Activated CD4-positive, alpha-beta T cell treated with anti-CD3 and anti-CD28 coated beads, Interleukin-2, amount 10 ng/mL, durations not matched to agents 24 days and 14 days (primary cell): ENCODE data around the gene ARHGAP31. TPM values are rescaled to one million over a fixed set of nuclear protein-coding genes. Genes with fewer than 3 reads are reported as not detected.
"Not testable (repeated sequence)": the region's sequence is repeated elsewhere in the genome, so short reads cannot be mapped to it uniquely, and the experiment has no call there.

Experiments
- DNase-seq: peaks from one replicate; pipeline ENCODE4 v3.0.0; 2022
- H3K27ac Mint-ChIP-seq: one replicate; pipeline ENCODE4 v1.8.0; 2022; ENCODE audit warnings: mild to moderate bottlenecking, mixed read lengths
- H3K27me3 Mint-ChIP-seq: one replicate; pipeline ENCODE4 v1.8.0; 2022; ENCODE audit warnings: mixed read lengths
- H3K36me3 Mint-ChIP-seq: one replicate; pipeline ENCODE4 v1.8.0; 2022; ENCODE audit warnings: low read depth, mild to moderate bottlenecking, mixed read lengths
- H3K4me1 Mint-ChIP-seq: one replicate; pipeline ENCODE4 v1.8.0; 2021; ENCODE audit warnings: mixed read lengths
- H3K4me3 Mint-ChIP-seq: one replicate; pipeline ENCODE4 v1.8.0; 2022; ENCODE audit warnings: mild to moderate bottlenecking, moderate library complexity, mixed read lengths
- H3K9me3 Mint-ChIP-seq: one replicate; pipeline ENCODE4 v1.8.0; 2021; ENCODE audit warnings: mixed read lengths
- intact Hi-C: fragments of 100-400 bp; cut with micrococcal nuclease; formaldehyde crosslinking; loops from one replicate; pipeline ENCODE4 v1.15.1; 2023
- total RNA-seq: library from RNA; stranded (reverse); gene quantifications from 2 replicates; pipeline ENCODE4 v1.2.3, GENCODE V29; 2022

ARHGAP31 gene
- total RNA-seq, 1 donor from 2014 or later: 11.0 TPM

DNA sequence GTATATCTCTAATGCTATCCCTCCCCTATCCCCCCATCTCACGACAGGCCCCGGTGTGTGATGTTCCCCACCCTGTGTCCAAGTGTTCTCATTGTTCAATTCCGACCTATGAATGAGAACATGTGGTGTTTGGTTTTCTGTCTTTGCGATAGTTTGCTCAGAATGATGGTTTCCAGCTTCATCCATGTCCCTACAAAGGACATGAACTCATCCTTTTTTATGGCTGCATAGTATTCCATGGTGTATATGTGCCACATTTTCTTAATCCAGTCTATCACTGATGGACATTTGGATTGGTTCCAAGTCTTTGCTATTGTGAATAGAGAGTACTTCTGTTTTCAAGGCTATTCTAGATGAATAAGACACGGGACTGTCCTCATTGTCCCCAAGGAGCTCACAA is 61.4 kb downstream of the ARHGAP31 start:
- H3K27ac Mint-ChIP-seq, H3K4me3 Mint-ChIP-seq, H3K9me3 Mint-ChIP-seq, H3K36me3 Mint-ChIP-seq, intact Hi-C loops, DNase-seq, H3K27me3 Mint-ChIP-seq: not testable (repeated sequence)
- peaks cover 17% of the 10 kb centered on the region for H3K4me1 Mint-ChIP-seq

DNA sequence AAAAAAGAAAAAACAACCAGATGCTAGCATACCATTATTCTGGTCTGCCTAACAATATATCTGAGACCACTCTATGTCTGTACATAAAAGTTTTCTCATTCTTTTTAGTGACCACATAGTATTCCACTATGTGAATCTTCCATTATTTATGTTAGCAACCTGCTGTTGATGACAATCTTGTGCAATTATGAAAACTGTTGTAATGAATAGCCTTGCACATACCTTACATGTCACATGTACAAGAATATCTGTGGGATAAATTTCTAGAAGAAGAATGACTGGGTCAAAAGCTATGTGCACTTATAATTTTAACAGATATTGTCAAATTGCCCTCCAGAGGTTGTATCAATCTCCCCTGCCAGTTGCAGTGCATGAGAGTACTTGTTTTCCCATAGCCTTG is 62.5 kb downstream of the ARHGAP31 start:
- no peaks in the 10 kb centered on the region for H3K36me3 Mint-ChIP-seq
- intact Hi-C loops: no loop called here
- H3K27ac Mint-ChIP-seq: no peak overlapping the region
- H3K27me3 Mint-ChIP-seq: peaks cover 3% of the 10 kb centered on the region
- DNase-seq: no peak
- no peaks in the 10 kb centered on the region for H3K9me3 Mint-ChIP-seq
- peaks cover 15% of the 10 kb centered on the region for H3K4me1 Mint-ChIP-seq
- H3K4me3 Mint-ChIP-seq: no peak overlapping the region

DNA sequence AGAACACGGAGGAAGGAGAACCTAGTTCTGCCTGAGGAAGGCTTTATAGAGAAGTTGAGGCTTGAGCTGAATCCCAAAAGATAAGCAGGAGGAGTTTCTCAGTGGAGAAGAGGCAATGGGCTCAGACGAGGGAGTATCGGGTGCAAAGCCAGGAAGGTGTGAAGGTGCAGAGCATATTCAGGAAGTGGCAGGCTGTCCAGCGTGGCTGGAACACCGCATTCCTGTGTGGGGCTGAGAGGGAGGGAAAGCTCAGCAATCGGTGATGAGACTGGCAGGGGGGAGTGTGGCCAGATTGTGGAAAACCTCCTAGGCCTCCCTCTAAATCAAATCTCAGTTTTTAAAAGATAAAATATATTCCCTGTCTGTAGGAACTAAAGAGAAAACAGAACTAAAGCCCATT is 63.0 kb downstream of the ARHGAP31 start:
- Mint-ChIP-seq H3K4me1 (peaks cover 11% of the 10 kb centered on the region), H3K4me3 (no peak overlapping the region), H3K36me3 (no peaks in the 10 kb centered on the region), H3K9me3 (no peaks in the 10 kb centered on the region), H3K27ac (no peak overlapping the region), H3K27me3 (peaks cover 3% of the 10 kb centered on the region)
- intact Hi-C loops: no loop called here
- DNase-seq: no peak

DNA sequence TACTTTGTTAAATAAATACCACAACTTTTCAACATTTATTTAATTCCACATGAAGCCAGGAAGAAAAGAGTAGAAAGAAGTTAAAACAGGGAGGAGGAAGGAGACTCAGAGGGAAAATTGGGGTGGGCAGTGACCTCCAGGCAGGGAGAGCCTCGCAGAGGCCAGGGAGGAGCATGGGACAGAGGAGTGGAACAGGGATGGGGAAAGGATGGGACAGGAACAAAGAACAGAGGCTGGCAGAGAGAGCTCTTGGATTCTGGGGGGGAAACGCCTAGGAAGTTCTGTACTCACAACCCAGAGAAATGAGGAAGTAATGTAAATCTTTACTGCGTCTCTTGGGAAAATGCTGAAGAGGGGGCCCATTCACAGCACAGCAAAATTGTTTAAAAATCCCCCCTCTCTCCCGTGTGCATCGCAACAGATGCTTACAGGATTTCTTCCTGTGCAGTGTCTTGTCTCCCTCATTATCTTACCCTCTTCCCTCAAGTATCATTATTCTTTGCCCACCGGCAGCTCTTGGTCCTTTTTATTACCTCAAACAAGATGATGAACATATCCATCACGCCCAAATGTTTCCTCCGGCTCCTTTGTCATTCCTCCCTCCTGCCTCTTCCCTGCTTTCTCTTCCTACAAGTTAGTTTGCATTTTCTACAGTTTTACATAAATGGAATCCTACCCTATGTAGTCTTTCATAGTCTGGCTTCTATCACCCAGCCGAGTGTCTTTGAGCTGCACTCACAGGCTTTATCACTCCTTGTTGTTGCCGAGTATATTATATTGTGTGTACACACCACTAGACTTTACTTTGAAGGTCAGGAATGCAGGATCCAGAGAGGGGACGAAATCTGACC is 65.5 kb downstream of the ARHGAP31 start:
- DNase-seq: no peak
- H3K4me1 Mint-ChIP-seq: no peaks in the 10 kb centered on the region
- no peaks in the 10 kb centered on the region for H3K36me3 Mint-ChIP-seq
- H3K4me3 Mint-ChIP-seq: no peak overlapping the region
- H3K9me3 Mint-ChIP-seq: no peaks in the 10 kb centered on the region
- peaks cover 3% of the 10 kb centered on the region for H3K27me3 Mint-ChIP-seq
- no peak overlapping the region for H3K27ac Mint-ChIP-seq
- intact Hi-C loops: no loop called here

DNA sequence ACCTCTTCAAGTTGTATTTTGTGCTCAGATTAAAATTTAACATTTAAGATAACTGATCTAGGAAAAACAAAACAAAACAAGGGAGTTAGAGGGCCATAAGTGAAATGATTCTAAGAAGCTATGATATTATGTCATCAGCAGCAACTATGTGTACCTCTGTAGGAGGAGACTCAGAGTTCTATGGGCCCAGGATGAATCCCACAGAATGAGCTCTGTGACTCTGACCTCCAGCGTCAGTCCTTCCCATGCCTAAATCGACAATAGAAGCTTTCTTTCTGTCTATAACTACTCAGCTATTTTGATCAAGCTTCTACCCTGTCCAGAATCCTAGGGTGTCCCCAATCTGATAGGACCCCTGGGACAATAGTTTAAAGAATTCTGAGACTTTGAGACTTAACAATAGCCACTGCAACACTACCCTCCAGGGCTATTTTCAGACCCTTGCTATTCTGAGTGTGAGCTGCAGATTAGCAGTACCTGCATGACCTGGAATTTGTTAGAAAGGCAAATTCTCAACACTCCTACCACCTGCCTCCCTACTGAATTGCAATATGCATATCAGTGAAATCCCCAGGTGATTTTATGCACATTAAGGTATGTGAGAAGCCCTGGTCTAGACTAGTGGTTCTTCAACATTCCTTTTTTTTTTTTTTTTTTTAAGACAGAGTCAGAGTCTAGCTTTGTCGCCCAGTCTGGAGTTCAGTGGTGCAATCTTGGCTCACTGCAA is 66.7 kb downstream of the ARHGAP31 start:
- DNase-seq: no peak
- no peaks in the 10 kb centered on the region for H3K36me3 Mint-ChIP-seq
- H3K27ac Mint-ChIP-seq: no peak overlapping the region
- H3K4me1 Mint-ChIP-seq: no peaks in the 10 kb centered on the region
- intact Hi-C loops: no loop called here
- H3K9me3 Mint-ChIP-seq: no peaks in the 10 kb centered on the region
- no peak overlapping the region for H3K4me3 Mint-ChIP-seq
- H3K27me3 Mint-ChIP-seq: peaks cover 3% of the 10 kb centered on the region

DNA sequence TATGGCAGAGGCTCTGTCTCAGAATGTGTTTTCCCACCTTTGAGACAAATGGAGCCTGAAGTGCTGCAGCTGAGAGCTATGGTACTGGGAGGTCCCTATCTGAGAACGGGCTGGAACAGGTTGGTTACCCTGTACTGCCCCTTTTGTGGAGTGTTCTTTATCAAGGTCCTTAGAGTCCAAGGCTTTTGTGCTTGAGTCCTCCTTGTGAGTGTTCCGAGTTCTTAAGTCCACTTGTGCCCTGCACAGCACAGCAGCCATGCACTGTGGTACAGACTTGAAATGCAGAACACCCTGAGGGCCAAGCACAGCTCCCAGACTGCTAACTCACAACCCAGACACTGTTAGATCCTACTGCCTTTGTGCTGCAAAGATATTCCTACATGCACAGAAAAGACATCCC is 67.8 kb downstream of the ARHGAP31 start:
- DNase-seq: no peak
- intact Hi-C loops: no loop called here

DNA sequence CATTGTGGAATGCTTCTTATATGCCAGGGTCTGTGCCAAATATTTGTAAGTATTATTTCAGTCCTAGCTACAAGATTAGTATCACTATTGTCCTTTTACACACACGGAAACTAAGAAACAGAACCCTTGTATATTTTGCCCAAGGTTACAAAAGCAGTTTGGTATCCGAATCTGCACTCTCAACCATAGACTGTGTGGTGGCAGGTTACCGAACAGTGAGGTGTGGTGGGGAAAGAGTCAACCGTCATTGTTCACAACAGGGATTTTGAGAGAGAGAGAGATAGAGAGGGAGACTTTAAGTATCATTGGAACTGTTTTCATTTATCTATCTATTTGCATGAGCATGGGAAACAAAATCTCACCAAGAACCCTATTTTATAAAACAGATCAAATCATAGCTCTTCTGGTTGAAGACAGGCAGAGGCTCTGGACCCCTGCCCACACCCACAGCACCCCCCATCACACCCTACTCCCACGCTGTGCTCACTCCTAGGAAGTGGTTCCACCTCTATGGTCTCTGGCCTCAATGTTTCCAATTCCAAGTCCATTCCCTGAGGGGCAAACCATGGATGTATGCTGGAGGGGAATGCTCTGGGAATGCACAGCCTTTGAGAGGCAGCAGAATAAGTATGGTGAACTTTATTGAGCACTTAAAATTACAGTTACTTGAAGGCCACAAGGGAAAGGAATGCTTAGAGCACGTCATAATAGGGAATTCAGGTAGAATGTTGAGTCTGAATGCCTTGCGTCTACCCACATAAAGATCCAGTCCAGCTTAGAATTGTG is 69.0 kb downstream of the ARHGAP31 start:
- H3K4me1 Mint-ChIP-seq: no peaks in the 10 kb centered on the region
- H3K27me3 Mint-ChIP-seq: no peaks in the 10 kb centered on the region
- H3K27ac Mint-ChIP-seq: no peak overlapping the region
- DNase-seq: no peak
- intact Hi-C loops: no loop called here
- no peaks in the 10 kb centered on the region for H3K9me3 Mint-ChIP-seq
- no peaks in the 10 kb centered on the region for H3K36me3 Mint-ChIP-seq
- no peak overlapping the region for H3K4me3 Mint-ChIP-seq

More for the DNA sequence above, 67.8 kb downstream of the ARHGAP31 start:
- H3K4me3 Mint-ChIP-seq: no peak overlapping the region
- H3K27me3 Mint-ChIP-seq: peaks cover 1% of the 10 kb centered on the region
- H3K27ac Mint-ChIP-seq: no peak overlapping the region
- H3K36me3 Mint-ChIP-seq: no peaks in the 10 kb centered on the region
- no peaks in the 10 kb centered on the region for H3K4me1 Mint-ChIP-seq
- H3K9me3 Mint-ChIP-seq: no peaks in the 10 kb centered on the region

DNA sequence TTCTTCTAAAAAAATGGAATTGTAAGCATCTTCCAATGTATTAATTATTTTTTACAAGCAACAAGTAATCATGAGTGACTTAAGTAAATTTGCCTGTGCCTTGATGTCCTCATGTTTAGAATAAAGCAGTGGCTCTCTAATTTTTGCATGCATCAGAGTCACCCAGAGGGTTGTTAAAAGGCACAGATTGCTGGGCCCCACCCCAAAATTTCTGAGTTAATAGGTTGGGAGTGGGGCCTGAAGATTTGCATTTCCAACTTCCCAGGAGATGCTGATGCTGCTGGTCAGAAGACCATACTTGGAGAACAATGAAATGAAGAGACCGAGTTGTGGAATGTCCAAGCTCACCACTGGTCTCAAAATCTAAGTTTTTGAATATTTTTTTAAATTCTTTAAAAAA is 70.2 kb downstream of the ARHGAP31 start:
- no peak overlapping the region for H3K27ac Mint-ChIP-seq

DNA sequence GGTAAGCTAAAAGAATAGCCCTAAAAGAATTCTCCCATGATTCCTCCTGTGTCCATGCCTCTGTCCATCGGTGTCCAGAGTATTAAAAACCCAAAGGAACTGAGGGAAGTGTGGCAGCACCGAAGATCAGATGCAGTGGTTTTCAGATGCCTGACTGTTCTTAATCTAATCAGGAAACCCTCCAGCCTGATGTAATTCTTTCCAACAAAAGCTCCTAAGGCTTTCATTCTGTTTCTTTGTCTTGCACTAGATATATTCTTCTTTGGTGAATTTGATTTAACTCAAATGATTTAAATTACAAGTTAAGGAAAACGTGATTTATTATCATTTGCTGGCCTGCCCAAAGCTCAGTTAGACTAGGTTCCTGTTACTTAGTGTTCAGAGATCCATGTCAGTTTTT is 71.2 kb downstream of the ARHGAP31 start:
- intact Hi-C loops: no loop called here
- Mint-ChIP-seq H3K9me3 (no peaks in the 10 kb centered on the region), H3K27me3 (no peaks in the 10 kb centered on the region), H3K36me3 (no peaks in the 10 kb centered on the region), H3K4me1 (peaks cover 2% of the 10 kb centered on the region), H3K27ac (no peak overlapping the region), H3K4me3 (no peak overlapping the region)
- no peak for DNase-seq

More for the DNA sequence above, 70.2 kb downstream of the ARHGAP31 start:
- DNase-seq: no peak
- Mint-ChIP-seq H3K36me3 (no peaks in the 10 kb centered on the region), H3K27me3 (no peaks in the 10 kb centered on the region), H3K9me3 (no peaks in the 10 kb centered on the region), H3K4me1 (peaks cover 2% of the 10 kb centered on the region), H3K4me3 (no peak overlapping the region)
- intact Hi-C loops: no loop called here

DNA sequence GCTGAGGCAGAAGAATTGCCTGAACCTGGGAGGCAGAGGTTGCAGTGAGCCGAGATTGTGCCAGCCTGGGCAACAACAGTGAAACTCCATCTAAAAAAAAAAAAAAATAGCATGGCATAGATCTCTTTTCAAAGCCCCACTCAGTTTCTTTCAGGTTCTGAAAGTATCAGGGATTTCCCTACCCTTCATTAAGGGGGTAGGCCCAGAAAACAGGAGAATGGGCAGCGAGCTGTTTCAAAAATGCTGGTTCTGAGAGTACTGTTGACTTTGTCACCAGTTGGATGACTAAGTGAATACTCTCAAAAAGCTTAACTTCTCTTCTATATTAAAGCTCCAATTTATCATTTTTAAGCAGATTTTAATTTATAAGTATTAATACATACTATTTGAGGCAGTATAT is 72.8 kb downstream of the ARHGAP31 start:
- H3K4me1 Mint-ChIP-seq: peaks cover 2% of the 10 kb centered on the region
- intact Hi-C loops: no loop called here
- no peaks in the 10 kb centered on the region for H3K9me3 Mint-ChIP-seq
- no peak overlapping the region for H3K4me3 Mint-ChIP-seq
- no peak overlapping the region for H3K27ac Mint-ChIP-seq
- H3K27me3 Mint-ChIP-seq: no peaks in the 10 kb centered on the region
- DNase-seq: no peak
- H3K36me3 Mint-ChIP-seq: no peaks in the 10 kb centered on the region

DNA sequence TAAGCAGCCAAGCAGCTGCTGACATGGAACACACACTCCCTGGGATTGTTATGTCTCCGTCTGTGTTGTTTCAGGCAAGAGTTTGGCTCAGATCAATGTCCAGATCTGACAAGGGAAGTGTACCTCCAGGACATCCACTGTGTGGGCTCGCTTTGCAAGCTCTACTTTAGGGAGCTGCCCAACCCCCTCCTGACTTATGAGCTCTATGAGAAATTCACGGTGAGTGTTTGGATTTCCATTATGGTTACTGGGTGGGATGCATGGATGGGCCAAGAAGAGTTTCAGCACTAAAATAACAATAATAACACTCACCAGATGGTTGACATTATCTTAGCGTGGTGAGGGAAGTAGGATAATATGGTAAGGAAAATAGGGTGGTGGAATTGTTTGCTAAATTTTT is 74.1 kb downstream of the ARHGAP31 start:
- Mint-ChIP-seq H3K4me3 (no peak overlapping the region), H3K27ac (no peak overlapping the region), H3K9me3 (no peaks in the 10 kb centered on the region), H3K27me3 (no peaks in the 10 kb centered on the region), H3K36me3 (no peaks in the 10 kb centered on the region), H3K4me1 (peaks cover 2% of the 10 kb centered on the region)
- DNase-seq: no peak
- intact Hi-C loops: no loop called here

DNA sequence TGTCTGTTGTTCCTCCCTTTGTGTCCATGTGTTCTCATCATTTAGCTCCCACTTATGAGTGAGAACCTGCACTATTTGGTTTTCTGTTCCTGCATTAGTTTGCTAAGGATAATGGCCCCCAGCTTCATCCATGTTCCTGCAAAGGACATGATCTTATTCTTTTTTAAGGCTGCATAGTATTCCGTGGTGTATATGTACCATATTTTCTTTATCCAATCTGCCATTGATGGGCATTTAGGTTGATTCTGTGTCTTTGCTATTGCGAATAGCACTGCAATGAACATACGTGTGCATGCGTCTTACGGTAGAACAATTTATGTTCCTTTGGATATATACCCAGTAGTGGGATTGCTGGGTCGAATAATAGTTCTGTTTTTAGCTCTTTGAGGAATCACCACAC is 77.6 kb downstream of the ARHGAP31 start:
- DNase-seq, H3K4me1 Mint-ChIP-seq, intact Hi-C loops, H3K27me3 Mint-ChIP-seq, H3K36me3 Mint-ChIP-seq, H3K27ac Mint-ChIP-seq, H3K4me3 Mint-ChIP-seq, H3K9me3 Mint-ChIP-seq: not testable (repeated sequence)

DNA sequence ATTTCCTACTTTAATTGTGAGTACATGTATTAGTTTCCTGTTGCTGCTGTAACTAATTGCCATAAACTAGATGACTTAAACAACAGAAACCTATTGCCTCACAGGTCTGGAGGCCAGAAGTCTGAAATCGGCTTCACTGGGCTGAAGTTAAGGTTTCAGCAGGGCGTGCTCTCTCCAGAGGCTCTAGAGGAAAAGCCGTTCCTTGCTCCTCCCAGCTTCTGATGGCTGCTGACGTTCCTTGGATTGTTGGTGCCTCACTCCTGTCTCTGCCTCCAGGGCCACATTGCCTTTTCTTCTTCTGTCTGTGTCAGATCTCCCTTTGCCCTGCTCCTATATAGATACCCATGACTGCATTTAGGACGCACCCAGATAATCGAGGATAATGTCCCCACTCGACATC is 80.9 kb downstream of the ARHGAP31 start:
- no peaks in the 10 kb centered on the region for H3K4me1 Mint-ChIP-seq
- H3K36me3 Mint-ChIP-seq: no peaks in the 10 kb centered on the region
- intact Hi-C loops: no loop called here
- no peak overlapping the region for H3K27ac Mint-ChIP-seq
- H3K4me3 Mint-ChIP-seq: no peak overlapping the region
- DNase-seq: no peak
- no peaks in the 10 kb centered on the region for H3K27me3 Mint-ChIP-seq
- no peaks in the 10 kb centered on the region for H3K9me3 Mint-ChIP-seq

DNA sequence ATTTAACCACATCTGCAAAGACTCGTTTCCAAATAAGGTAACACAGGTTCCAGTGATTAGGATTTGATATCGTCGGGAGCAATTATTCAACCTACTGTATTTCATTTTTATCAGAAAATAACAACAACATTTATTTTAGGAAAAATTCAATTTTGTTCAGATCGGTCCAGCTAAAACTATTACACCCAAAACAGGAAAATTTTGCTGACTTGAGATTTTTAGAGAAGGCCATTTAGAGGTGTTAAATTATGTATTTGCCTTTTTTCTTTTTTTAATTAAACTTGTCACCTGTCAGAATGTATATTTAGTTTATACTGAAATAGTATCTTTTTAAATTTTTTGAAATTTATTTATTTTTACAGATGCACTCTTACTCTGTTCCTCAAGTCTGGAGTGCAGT is 81.3 kb downstream of the ARHGAP31 start:
- Mint-ChIP-seq H3K9me3 (no peaks in the 10 kb centered on the region), H3K27ac (no peak overlapping the region), H3K4me3 (no peak overlapping the region), H3K36me3 (no peaks in the 10 kb centered on the region), H3K4me1 (no peaks in the 10 kb centered on the region), H3K27me3 (no peaks in the 10 kb centered on the region)
- no peak for DNase-seq
- intact Hi-C loops: no loop called here
